LNCaP clone FGC (cell line): ENCODE data around the gene CLTA.

Experiments used
- DNase-seq: peaks from one replicate; pipeline ENCODE4 v3.0.0-alpha.2; 2011; ENCODE audit warnings: low read depth
- H3K4me3 ChIP-seq: 2 replicates; pipeline ENCODE4 v1.5.1; 2011; ENCODE audit warnings: mild to moderate bottlenecking, low read depth, low read length, control low read depth
- CTCF ChIP-seq: IDR thresholded peaks from 2 replicates; pipeline ENCODE4 v1.5.1; 2012; ENCODE audit warnings: mild to moderate bottlenecking; ENCODE audit not compliant: control insufficient read depth, insufficient read depth; ENCODE audit errors: extremely low read depth

Gene CLTA

GRCh38 chr9:36258996-36259533 lies 68.3 kb downstream of the CLTA start:
- H3K4me3 ChIP-seq = no peak overlapping the region
- no peak for TF ChIP-seq CTCF
- no peak for DNase-seq
